Effector memory CD8-positive, alpha-beta T cell (primary cell): ENCODE measurements around the gene TGFB1.
"Not testable (repeated sequence)": the region's sequence is repeated elsewhere in the genome, so short reads cannot be mapped to it uniquely, and the experiment has no call there.

Experiments used
- ATAC-seq: fragments of 150-1000 bp; cut with Tn5 transposase; replicated peaks from 2 replicates; pipeline ENCODE4 v1.10.0; 2021; ENCODE audit warnings: mild to moderate bottlenecking, moderate library complexity
- DNase-seq, 3 experiments: peaks; one replicate each; pipeline ENCODE4 v3.0.0; 2021
- H3K27ac Mint-ChIP-seq, 2 donors: one replicate each; pipeline ENCODE4 v1.8.0; 2022; ENCODE audit warnings: mild to moderate bottlenecking in 2 of 2, mixed read lengths in 2 of 2, moderate library complexity in 2 of 2
- H3K27me3 Mint-ChIP-seq, 2 donors: one replicate each; pipeline ENCODE4 v1.8.0; 2022; ENCODE audit warnings: mixed read lengths in 2 of 2
- H3K36me3 Mint-ChIP-seq: one replicate; pipeline ENCODE4 v1.8.0; 2022; ENCODE audit warnings: mild to moderate bottlenecking, moderate library complexity, mixed read lengths; ENCODE audit not compliant: insufficient read depth
- H3K4me1 Mint-ChIP-seq, 2 donors: one replicate each; pipeline ENCODE4 v1.8.0; 2022; ENCODE audit warnings: low read depth in 2 of 2, mixed read lengths in 2 of 2
- H3K4me3 Mint-ChIP-seq, 2 donors: one replicate each; pipeline ENCODE4 v1.8.0; 2022; ENCODE audit warnings: mild to moderate bottlenecking in 2 of 2, mixed read lengths in 2 of 2, moderate library complexity in 2 of 2
- H3K9me3 Mint-ChIP-seq, 2 donors: one replicate each; pipeline ENCODE4 v1.8.0; 2022; ENCODE audit warnings: mixed read lengths in 2 of 2

The TGFB1 gene

GRCh38 chr19:41351339-41352245, 2.1 kb downstream of the TGFB1 start:
- Mint-ChIP-seq H3K27ac (peak overlapping the region; percentile 98), H3K4me1 (peaks cover 47 to 50% of the 10 kb centered on the region in 2 donors), H3K27me3 (no peaks in the 10 kb centered on the region), H3K4me3 (peak overlapping the region; percentile 99 to 100), H3K9me3 (no peaks in the 10 kb centered on the region), H3K36me3 (peaks cover 96% of the 10 kb centered on the region)
- DNase-seq, result peak; percentile 91 to 93 (median 92)
- peak; percentile 59 for ATAC-seq

DNA sequence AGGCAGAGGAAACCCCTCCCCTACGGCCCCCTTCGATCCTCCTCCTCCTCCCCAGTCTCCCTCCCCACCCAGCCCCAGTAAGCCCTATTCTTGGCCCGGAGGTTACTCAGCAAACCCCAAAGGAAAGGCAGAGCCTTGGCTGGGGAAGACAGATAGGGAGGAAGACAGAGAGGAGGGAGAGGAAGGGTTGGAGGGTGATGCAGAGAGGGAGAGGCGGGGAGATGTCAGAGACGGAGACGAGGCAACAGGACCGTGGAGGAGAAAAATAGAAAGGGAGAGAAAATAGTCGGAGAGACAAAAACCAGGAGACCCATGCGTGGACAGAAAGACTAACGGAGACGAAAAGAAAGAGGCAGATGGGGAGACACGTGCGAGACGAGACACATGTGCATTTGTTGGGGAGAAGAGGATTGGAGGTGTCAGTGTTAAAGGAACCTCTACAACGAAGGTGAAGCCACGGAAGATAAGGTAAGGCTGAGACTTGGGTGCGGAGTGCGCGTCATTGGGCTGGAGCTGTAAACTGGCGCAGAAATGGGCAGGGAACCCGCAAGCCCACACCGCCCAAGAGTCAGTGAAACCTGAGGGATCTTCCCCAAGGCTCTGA, 2.9 kb downstream of the TGFB1 start:
- H3K27me3 Mint-ChIP-seq, result no peaks in the 10 kb centered on the region
- no peak for ATAC-seq
- no peaks in the 10 kb centered on the region for H3K9me3 Mint-ChIP-seq
- no peak for DNase-seq
- H3K4me1 Mint-ChIP-seq, result peaks cover 48 to 50% of the 10 kb centered on the region in 2 donors
- peak overlapping the region; percentile 99 to 100 for H3K4me3 Mint-ChIP-seq
- H3K36me3 Mint-ChIP-seq, result peaks cover 96% of the 10 kb centered on the region
- peak overlapping the region; percentile 98 for H3K27ac Mint-ChIP-seq

DNA sequence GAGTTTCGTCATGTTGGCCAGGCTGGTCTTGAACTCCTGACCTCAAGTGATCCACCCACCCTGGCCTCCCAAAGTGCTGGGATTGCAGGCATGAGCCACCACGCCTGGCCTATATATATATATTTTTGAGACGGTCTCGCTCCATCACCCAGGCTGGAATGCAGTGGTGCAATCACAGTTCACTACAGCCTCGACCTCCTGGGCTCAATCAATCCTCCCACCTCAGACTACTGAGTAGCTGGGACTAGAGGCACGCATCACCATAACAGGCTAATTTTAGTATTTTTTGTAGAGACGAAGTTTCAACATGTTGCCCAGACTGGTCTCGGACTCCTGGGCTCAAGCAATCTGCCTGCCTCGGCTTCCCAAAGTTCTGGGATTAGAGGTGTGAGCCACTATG, 6.8 kb downstream of the TGFB1 start:
- H3K36me3 Mint-ChIP-seq, result peaks cover 100% of the 10 kb centered on the region
- peaks cover 59 to 62% of the 10 kb centered on the region in 2 donors for H3K4me1 Mint-ChIP-seq
- H3K9me3 Mint-ChIP-seq, ATAC-seq, H3K27me3 Mint-ChIP-seq, DNase-seq, H3K4me3 Mint-ChIP-seq: not testable (repeated sequence)
- H3K27ac Mint-ChIP-seq, result peak overlapping the region; percentile 41 to 98

GRCh38 chr19:41344162-41344561, 9.6 kb downstream of the TGFB1 start:
- DNase-seq, result no peak
- ATAC-seq, result no peak
- peak overlapping the region; percentile 72 to 79 for H3K4me3 Mint-ChIP-seq
- no peaks in the 10 kb centered on the region for H3K9me3 Mint-ChIP-seq
- H3K4me1 Mint-ChIP-seq, result peaks cover 52 to 56% of the 10 kb centered on the region in 2 donors
- peaks cover 100% of the 10 kb centered on the region for H3K36me3 Mint-ChIP-seq
- no peaks in the 10 kb centered on the region for H3K27me3 Mint-ChIP-seq
- peak overlapping the region in 1 of 2 donors; percentile 92 for H3K27ac Mint-ChIP-seq

DNA sequence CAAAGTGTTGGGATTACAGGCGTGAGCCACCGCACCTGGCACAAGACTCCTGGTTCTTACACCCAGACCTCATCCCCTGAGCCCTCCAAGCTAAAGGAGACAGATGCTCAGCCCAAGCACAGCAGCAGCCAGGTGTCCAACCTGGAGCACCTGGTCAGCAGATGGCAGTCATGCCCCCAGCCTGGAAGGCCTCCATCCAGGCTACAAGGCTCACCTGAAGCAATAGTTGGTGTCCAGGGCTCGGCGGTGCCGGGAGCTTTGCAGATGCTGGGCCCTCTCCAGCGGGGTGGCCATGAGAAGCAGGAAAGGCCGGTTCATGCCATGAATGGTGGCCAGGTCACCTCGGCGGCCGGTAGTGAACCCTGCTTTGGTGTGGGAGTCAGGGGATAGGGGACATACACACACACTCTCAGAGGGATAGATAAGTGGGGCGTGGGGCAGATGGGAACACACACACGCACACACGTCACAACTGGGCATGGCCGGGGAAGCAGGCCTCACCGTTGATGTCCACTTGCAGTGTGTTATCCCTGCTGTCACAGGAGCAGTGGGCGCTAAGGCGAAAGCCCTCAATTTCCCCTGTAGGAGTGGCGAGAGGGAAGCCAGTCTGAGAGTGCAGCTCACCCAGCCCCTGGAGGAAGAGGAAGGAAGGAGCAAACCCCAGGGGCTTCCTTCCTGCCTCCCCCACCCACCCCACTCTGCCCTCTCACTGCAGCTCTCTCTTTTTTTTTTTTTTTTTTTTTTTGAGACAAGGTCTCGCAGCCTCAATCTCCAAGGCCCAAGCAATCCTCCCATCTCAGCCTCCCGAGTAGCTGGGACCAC, 11.8 kb downstream of the TGFB1 start:
- DNase-seq (no peak), ATAC-seq (peak; percentile 43)
- Mint-ChIP-seq H3K27me3 (no peaks in the 10 kb centered on the region), H3K9me3 (no peaks in the 10 kb centered on the region), H3K4me3 (peak overlapping the region; percentile 72 to 79), H3K4me1 (peaks cover 47% of the 10 kb centered on the region in 2 donors), H3K36me3 (peaks cover 100% of the 10 kb centered on the region), H3K27ac (peak overlapping the region; percentile 72 to 92)

DNA sequence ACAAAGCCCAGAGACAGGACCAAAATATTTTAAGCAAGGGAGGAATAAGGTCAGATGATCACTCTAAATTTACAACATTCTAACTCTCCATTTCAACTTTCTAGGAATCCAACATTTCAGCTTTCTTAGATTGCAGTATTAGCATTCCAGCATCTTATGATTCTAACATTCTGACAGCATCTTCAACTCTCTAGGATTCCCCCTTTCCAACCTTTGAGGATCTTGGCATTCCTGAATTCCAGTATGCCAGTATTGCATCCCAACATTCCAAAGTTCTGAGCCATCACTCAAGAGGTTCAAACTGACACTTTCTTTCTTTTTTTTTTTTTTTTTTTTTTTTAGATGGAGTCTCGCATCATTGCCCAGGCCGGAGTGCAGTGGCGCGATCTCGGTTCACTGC, 13.8 kb downstream of the TGFB1 start:
- ATAC-seq (no peak), DNase-seq (no peak)
- Mint-ChIP-seq H3K36me3 (peaks cover 100% of the 10 kb centered on the region), H3K4me3 (peak overlapping the region in 1 of 2 donors; percentile 23), H3K9me3 (no peaks in the 10 kb centered on the region), H3K4me1 (peaks cover 42% of the 10 kb centered on the region in 2 donors), H3K27me3 (no peaks in the 10 kb centered on the region), H3K27ac (peak overlapping the region in 1 of 2 donors; percentile 92)

DNA sequence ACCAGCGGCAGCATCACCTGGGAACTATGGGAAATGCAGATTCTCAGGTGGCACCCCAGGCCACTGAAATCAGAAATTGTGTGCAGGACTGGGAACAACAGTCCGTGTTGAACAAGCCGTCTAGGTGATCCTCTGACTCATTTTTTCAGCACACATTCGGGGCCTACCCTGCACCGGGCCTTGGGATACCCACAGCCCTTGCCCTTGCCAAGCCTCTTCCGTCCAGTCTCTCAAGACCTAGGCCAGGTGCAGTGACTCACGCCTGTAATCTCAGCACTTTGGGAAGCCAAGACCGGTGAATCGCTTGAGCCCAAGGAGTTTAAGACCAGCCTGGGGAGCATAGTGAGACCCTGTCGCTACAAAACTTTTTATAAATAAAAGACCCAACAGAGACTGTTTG, 18.3 kb downstream of the TGFB1 start:
- ATAC-seq (no peak), DNase-seq (no peak)
- no peaks in the 10 kb centered on the region for H3K9me3 Mint-ChIP-seq
- peaks cover 27 to 37% of the 10 kb centered on the region in 2 donors for H3K4me1 Mint-ChIP-seq
- H3K36me3 Mint-ChIP-seq, result peaks cover 100% of the 10 kb centered on the region
- H3K4me3 Mint-ChIP-seq, result no peak overlapping the region
- peak overlapping the region in 1 of 2 donors; percentile 98 for H3K27ac Mint-ChIP-seq
- H3K27me3 Mint-ChIP-seq, result no peaks in the 10 kb centered on the region

DNA sequence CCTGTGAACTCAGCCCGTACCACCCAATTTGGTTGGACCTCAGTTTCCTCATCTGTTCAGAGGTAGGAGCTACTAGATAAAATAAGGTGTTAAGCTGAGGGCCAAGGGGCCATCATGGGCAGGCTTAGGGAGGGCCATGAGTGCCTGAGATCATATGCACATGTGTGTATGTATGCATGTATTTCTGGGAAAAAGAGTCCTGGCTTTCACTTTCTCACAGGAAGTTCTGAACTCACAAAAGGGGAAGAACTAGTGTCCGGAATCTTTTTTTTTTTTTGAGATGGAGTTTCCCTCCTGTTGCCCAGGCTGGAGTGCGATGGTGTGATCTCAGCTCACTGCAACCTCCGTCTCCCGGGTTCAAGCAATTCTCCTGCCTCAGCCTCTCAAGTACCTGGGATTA, 18.9 kb downstream of the TGFB1 start:
- peaks cover 100% of the 10 kb centered on the region for H3K36me3 Mint-ChIP-seq
- peak overlapping the region; percentile 71 to 98 for H3K27ac Mint-ChIP-seq
- DNase-seq (no peak), ATAC-seq (no peak)
- H3K27me3 Mint-ChIP-seq, result no peaks in the 10 kb centered on the region
- no peaks in the 10 kb centered on the region for H3K9me3 Mint-ChIP-seq
- peaks cover 26 to 39% of the 10 kb centered on the region in 2 donors for H3K4me1 Mint-ChIP-seq
- H3K4me3 Mint-ChIP-seq, result peak overlapping the region in 1 of 2 donors; percentile 6

GRCh38 chr19:41332468-41332867, 21.3 kb downstream of the TGFB1 start:
- H3K27ac Mint-ChIP-seq, result peak overlapping the region; percentile 92 to 98
- ATAC-seq (no peak), DNase-seq (no peak)
- H3K36me3 Mint-ChIP-seq, result peaks cover 100% of the 10 kb centered on the region
- peaks cover 38 to 48% of the 10 kb centered on the region in 2 donors for H3K4me1 Mint-ChIP-seq
- peak overlapping the region; percentile 64 to 71 for H3K4me3 Mint-ChIP-seq
- H3K27me3 Mint-ChIP-seq, result no peaks in the 10 kb centered on the region
- H3K9me3 Mint-ChIP-seq, result no peaks in the 10 kb centered on the region

DNA sequence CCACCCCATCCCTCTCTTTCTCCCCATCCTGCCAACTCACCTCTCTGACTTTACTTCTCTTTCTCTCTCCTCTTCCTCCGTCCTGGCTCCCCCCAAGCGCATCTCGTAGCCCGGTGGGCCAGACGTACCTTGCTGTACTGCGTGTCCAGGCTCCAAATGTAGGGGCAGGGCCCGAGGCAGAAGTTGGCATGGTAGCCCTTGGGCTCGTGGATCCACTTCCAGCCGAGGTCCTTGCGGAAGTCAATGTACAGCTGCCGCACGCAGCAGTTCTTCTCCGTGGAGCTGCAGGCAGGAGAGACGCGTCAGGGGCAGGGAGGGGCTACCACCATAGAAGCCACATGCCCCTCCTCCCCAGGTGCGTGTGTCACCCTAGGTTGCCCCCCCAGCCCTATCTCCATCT, 21.7 kb downstream of the TGFB1 start:
- H3K27me3 Mint-ChIP-seq, result no peaks in the 10 kb centered on the region

DNA sequence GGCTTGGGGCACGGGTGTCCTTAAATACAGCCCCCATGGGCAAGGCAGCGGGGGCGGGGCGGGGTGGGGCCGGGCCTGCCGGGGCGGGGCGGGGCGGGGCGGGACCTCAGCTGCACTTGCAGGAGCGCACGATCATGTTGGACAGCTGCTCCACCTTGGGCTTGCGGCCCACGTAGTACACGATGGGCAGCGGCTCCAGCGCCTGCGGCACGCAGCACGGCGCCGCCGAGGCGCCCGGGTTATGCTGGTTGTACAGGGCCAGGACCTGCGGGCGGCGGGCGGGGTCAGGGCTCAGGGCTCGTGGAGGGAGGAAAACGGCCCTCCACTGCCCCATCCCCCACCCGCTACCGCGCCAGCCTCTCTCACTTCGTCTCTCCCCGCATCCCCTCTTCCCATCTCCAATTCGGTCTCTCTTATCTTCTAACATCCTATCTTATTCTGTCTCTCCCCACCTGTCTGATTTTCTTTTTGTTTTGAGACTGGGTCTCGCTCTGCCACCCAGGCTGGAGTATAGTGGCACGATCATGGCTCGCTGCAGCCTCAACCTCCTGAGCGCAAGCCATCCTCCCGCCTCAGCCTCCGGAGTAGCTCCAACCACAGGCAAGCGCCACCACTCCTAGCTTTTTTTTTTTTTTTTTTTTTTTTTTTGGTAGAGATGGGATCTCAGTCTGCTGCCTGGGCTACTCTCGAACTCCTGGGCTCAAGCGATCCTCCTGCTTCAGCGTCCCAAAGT, 22.6 kb downstream of the TGFB1 start:
- H3K9me3 Mint-ChIP-seq, result no peaks in the 10 kb centered on the region
- H3K4me1 Mint-ChIP-seq, result peaks cover 50 to 59% of the 10 kb centered on the region in 2 donors
- peak overlapping the region; percentile 92 to 98 for H3K27ac Mint-ChIP-seq
- H3K27me3 Mint-ChIP-seq, result no peaks in the 10 kb centered on the region
- H3K36me3 Mint-ChIP-seq, result peaks cover 100% of the 10 kb centered on the region
- DNase-seq, result peak in 1 of 3 experiments; percentile 10
- ATAC-seq, result no peak
- H3K4me3 Mint-ChIP-seq, result peak overlapping the region; percentile 71 to 78

More for the DNA sequence above, 21.7 kb downstream of the TGFB1 start:
- ATAC-seq, result no peak
- Mint-ChIP-seq H3K36me3 (peaks cover 100% of the 10 kb centered on the region), H3K27ac (peak overlapping the region; percentile 92 to 98), H3K9me3 (no peaks in the 10 kb centered on the region), H3K4me3 (peak overlapping the region; percentile 64 to 71), H3K4me1 (peaks cover 42 to 50% of the 10 kb centered on the region in 2 donors)
- no peak for DNase-seq

DNA sequence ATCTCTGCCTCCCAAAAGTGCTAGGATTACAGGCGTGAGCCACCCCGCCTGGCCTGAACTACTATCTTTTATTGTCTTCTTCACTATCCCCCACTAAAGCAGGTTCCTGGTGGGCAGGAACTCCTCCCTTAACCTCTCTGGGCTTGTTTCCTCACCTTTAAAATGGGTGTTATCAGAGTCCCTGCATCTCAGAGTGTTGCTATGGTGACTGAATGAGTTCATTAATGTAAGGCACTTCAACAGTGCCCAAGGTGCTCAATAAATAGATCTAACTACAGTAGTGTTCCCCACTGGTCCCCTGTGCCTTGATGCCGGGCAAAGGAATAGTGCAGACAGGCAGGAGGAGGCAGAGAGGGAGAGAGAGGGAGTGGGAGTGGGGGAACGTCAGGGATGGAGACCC, 23.2 kb downstream of the TGFB1 start:
- no peaks in the 10 kb centered on the region for H3K27me3 Mint-ChIP-seq
- DNase-seq, result no peak
- peaks cover 100% of the 10 kb centered on the region for H3K36me3 Mint-ChIP-seq

More for the DNA sequence above, 23.2 kb downstream of the TGFB1 start:
- Mint-ChIP-seq H3K27ac (peak overlapping the region; percentile 92 to 98), H3K4me1 (peaks cover 51 to 60% of the 10 kb centered on the region in 2 donors), H3K9me3 (no peaks in the 10 kb centered on the region), H3K4me3 (peak overlapping the region; percentile 57 to 78)
- ATAC-seq, result no peak
